Measurements from ENCODE around the gene LRRC1.

Gene LRRC1

DNA sequence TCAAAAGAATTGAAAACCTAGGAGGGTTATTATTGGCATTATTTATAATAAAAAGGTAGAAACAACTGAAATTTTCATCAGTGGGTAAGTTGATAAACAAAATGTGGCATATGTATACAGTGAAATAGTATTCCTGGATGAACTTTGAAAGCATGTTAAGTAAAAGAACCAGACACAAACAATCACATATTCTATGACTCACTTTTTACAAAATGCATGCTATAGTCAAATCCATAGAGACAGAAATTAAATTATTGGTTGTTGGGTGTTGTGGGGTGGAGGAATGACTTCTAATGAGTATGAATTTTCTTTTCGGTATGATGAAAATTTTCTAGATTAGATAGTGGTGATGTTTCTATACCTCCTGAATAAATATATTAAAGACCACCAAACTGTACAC lies 94.6 kb downstream of the LRRC1 start:
- no peak for DNase-seq (ENCODE audit: low spot score)

DNA sequence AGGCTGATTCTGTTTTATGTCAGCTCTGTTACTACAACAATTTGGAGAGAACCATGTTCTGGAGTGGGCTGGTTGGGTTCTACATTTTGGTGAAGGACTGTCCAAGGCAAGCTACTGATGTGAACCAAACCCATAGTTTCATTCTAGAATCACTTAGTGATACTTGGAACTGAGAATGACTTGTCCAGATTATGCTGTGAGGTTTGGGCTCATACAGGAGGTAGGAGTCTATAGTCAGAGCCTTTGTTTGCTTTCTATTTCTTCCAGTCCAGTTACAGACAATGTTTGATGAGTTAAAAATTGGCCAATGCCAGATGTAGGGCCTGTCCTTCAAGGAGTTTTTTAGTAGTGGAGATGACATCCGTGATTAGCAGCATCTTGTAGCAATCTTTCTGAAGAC lies 97.9 kb downstream of the LRRC1 start:
- no peak for DNase-seq (ENCODE audit: low spot score)

DNA sequence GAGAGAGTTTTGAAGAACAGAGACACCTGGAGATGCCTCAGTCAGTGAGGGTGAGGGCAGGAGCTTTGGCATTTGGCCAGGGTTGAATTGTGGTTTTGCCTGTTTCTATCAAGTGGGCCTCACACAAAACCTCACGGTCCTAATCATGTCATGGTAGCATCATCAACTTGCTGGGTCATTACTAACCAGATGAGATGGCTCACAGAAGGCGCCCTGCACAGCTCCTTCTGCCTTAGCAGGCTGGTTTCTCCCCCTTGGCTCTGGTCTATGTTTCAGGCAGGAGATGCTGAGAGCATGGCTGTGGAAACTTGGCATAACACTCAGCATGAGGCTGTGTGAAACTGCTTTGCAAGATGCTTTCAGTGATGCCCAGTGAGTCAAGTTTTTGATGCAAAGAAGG lies 99.3 kb downstream of the LRRC1 start:
- peak; percentile 33 for DNase-seq (ENCODE audit: low spot score)

DNA sequence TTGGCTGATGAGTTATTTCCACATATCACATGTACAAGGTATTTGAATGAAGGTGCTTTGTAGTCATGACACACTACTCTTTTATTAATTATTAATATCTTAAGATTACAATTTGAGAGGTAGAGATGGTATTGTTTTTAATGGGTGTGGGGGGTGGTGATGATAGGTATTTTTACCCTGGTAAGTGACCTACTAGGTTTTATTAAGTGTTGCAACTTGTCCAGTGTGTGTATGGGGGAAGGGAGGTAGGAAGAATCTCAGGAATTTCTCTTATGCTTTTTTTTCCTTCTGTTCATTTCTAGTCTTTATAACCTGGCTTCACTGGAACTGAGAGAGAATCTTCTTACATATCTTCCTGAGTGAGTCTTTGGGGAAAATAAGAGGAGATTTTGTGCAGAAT lies 101.4 kb downstream of the LRRC1 start:
- no peak for DNase-seq (ENCODE audit: low spot score)

DNA sequence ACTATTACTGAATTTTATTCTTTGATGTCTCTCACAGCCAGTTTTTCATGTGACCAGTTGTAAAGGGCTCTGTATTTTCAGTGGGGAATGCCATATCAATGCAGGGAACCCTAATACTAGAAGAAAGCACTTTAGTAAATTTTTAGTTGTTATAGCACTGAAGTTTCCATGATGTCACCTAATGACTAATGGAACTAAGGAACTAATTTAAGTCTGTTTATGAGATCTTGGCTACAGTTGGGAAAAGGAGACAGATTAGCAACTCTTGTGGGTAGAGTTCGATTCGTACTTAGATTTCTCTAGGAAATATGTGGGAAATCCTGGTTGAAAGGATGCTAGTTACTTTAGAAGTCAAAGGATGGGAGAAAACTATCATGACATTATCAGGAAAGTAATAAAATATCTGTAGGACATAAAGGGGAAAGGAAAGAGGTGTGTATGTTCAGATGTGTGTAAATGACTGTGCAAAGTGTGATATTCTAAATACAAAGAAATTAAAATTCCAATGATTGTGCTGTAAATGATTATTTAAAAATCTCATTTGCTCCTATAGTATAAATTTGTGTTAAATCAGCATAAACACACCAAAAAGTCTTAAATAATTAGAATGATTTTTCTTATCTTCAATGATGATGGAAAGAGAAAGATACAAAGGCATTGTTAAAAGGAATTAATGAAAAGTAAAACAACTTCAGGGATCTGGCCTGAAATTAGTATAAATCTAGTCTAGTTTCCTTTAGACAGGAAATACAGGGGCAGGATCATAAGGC lies 103.4 kb downstream of the LRRC1 start:
- no peak for DNase-seq (ENCODE audit: low spot score)

DNA sequence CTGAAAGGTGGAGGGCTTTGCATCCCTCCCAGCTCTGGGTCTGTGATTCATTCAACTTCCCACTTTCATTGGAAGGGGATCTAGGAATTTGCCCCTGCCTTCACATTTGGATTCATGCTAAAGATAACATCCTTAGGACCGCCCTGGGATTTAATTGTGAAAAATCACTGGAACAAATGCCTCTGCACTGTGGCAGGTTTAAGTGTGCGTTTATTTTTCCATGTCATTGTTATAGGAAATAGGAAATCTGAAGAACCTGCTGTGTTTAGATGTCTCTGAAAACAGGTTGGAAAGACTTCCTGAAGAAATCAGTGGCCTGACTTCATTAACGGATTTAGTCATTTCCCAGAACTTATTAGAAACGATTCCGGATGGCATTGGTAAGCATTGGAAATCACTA lies 104.7 kb downstream of the LRRC1 start:
- DNase-seq (ENCODE audit: low spot score) = no peak

DNA sequence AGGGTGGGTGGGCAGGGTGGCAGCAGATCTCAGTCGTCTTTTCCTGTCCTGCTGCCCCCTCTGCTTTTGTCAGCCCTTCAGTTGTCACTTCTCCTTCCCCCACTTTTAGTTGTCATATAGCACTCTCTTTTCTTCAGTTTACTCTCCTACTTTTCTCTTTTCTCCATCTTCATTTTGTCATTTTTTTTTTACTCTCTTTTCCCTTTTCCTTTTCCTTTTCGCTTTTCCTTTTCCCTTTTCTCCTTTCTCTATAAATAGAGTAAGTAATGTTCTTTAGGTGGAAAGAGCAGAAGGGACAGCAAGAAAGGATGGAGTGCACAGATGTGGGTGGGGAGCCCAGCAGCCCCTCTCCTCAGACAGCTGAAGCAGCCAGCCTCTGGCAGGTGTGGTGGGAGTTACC lies 108.6 kb downstream of the LRRC1 start:
- no peak for DNase-seq (ENCODE audit: low spot score)

DNA sequence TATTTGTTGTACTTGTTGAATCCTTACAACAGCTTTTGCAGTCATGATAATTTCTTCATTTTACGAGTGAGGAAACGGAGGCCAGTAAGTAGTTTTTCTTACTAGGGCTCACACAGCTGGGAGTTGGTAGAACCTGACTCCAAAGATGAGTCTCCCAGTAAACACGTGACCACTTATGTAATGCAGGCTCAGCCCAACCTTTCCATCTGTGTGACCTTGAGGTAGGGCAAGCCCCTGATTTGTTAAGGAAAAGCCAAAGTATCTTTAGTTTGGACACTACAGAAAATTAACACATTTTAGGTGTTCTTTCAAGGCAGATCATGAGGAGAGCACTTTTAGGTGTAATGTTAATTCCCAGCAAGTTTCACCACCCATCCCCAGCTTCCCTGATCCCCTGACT lies 111.3 kb downstream of the LRRC1 start:
- DNase-seq (ENCODE audit: low spot score) = no peak

DNA sequence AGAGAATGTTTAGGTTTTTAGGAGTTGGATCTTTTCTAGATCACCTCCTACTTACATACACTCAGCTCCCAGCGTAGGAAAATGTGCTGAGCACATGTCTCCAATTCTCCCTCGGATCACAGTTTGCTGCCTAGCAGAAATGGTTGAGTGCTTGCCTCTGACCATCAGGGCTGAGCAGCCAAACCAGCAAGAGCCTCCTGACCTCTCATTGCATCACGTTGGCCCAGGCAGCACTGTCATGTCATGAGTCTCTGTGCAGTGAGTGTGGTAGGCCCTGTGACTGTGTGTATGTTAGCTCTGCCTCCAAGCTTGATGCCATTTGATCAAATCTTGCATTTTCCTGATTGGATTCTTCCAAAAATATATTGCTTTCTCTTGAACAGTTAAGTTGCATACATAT lies 112.0 kb downstream of the LRRC1 start:
- DNase-seq (ENCODE audit: low spot score) = no peak

DNA sequence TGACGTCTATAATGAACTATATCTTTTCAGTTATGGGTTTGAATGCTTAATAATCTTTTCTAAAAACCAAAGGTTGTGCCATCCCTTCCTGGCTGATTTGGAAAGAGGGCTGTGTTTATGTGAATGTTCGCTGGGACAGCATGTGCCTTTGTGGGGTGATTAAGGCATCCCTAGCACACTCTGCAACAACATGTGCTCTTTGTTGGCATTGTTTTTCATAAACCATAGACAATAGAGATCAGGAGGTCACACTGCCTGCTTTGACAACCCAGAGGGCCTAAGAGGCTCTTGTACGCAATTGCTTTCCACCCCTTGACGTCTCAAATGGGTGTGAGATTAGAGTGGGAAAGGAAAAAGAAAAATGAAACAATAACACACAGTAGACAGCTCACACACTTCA lies 116.0 kb downstream of the LRRC1 start:
- DNase-seq (ENCODE audit: low spot score) = no peak

DNA sequence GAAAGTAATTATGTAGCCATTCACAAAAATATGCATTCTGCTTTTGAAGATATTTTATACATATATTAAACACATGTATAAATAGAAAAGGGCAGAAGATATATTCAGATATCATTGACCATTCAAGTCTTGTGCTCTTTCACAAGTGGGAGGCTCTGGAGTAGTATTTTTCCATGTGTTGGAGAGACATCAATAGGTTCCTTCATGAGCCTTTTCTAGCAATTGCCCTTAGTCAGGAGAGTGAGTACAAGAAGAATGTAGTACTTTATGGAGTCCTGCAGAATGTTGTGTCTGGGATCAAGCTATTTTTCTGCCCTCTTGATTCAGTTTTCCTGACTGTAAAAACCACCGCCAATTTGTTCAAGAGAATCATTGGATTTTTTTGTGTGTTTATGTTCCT lies 117.9 kb downstream of the LRRC1 start:
- DNase-seq (ENCODE audit: low spot score) = no peak

DNA sequence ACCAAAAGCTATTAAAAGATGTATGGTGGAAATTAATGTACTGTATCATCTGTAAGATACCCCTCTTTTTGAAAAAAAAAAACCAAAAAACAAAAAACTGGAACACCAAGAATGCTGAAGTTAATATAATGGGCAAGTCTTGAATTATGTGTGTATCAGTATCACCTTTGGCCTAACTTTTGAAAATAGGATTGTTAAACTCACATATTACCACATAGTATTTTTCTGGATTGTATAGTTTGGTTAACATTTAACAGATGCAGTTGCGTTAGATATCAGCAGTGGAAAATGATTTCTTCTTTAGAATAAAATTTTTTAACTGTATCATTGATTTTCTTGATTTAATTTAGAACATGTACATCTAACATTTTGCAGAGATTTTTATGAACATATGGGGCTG lies 118.5 kb downstream of the LRRC1 start:
- no peak for DNase-seq (ENCODE audit: low spot score)

DNA sequence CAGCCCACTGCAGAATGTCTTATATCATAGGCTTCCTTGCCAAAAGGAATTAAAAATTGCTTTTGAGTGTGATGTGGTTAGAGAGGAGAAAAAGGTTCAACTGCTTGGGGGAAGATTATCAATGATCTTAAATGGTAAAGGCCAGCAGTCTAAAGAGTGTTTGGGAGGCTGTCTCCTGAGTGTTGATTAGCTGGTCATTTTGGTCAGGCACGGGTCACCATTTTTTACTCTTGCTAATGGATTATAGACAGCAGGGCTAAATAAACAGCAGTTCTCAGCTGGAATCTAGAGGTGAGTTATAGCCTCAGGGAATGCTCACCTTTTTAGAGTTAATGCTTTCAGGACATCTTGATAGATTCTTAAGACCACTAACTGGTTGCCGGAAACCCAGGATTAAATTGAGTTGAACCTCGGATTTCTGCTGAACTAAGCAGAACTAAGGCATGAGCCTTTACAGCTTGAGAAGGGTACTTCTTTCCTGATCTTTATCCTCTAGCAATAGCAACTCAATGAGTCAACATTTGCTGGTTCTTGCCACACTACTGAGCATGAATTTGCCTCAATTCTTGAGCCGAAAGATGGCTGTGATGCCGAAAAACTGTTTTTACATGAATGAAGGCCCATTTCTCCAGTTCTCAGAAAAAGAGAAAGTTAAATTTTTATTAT lies 120.4 kb downstream of the LRRC1 start:
- DNase-seq (ENCODE audit: low spot score) = no peak

DNA sequence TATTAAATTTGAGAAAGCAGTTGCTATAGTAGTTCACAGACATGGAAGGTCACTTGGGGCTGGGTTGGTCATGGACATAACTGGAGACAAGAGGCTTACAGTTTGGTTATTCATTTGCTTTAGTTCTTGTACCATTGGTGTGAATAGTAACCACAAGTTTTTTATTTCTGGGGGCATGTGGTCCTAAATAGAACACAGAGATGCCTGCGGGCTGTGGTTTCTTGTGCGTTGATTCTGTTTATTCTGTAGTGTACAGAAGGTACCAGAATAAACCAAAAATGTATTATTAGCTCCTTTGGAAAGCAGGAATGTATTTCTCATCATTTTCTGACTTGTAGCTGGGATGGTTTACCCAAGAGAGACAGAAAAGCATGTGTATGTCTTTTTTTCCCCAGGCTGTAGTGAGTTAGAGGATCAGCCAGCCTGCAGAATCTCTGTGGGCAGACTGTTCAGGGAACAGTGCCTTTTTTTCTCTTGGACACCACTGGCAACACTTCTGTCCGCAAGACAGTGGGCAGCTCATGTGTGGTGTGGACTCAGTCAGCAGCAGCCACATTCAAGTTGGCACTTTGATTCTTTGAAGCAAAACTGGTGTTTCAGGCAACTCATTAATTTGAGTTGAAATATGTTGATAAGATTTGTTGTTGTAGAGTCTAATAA lies 122.1 kb downstream of the LRRC1 start:
- no peak for DNase-seq (ENCODE audit: low spot score)

DNA sequence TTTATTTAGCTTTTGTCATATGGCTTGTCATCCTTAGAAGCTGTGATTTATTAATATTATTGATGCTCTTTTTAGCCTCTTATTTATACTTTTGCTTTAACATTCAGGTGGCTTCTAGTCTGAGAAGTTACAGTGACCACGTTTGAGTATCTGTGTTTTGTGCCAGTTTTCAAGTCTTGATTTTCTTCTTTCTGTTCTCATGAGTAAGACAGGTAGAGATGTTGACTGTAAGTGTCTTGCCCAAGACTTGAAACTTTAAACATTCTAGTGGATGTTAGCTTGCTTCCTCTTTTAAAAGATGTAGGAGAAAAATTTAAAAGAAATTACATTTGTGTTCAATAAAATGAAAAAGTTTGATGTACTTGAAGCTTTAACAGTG lies 122.6 kb downstream of the LRRC1 start:
- DNase-seq (ENCODE audit: low spot score) = no peak

DNA sequence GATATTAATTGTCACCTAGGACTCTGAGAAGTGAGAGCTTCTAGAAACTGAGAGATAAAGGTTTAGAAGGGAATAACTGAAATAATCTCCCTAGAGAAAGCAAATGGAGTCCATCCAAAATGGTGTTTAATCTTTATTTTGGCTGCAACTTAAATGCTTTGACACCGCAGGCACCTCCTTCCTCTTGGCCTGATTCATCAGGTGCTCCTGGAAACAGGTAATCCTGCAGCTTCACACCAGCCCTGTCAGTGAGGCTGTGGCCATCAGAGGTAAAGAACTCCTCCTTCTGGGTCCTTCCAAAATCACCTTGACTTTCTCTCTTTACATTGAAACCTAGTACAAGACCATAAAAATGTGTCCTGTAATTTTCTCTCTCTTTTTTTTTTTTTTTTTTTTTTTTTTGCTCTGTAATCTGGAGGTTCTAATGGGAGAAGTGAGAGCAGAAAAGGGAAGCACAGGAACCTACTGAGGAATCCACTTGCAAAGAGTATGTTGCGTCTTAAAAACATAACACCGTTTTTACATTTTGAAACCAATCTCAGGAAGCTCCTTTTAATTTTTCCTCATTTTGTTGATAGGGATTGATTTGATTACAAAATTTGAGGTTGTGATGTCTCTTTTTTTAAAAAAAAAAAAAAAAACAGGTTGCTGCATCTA lies 124.2 kb downstream of the LRRC1 start:
- no peak for DNase-seq (ENCODE audit: low spot score)

DNA sequence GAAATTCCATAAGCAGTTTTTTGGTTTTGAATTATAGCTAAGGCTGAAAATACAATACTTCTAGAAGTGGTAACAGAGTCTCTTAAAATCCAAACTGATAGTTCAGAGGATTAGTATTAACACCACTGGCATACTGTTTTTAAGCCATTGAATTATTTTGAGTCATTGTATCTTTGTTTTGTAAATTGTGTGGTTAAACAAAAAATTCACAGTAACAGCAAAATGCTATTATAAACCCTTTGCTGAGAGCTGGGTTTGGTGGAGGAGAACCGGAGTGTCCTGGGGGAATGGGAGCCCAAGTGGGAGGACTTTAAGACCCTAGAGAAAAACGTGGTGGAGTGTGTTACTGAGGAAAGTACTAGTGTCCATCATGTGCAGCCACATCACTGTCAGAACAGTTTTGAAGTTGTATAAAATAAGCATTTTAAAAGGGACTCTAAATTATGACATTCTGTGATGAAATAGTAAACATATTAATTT lies 125.1 kb downstream of the LRRC1 start:
- DNase-seq (ENCODE audit: low spot score) = no peak

DNA sequence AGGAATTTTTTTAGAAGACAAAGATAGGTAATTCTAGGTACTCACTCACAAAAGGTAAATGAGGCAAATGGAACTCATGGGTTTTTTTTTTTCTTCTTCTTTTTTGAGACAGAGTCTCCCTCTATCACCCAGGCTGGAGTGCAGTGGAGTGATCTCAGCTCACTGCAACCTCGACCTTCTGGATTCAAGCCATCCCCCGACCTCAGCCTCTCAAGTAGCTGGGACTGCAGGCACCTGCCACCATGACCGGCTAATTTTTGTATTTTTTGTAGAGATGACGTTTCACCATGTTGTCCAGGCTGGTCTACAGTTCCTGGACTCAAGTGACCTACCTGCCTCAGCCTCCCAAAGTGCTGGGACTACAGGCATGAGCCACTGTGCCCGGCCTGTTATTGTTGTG lies 126.1 kb downstream of the LRRC1 start:
- no peak for DNase-seq (ENCODE audit: low spot score)

DNA sequence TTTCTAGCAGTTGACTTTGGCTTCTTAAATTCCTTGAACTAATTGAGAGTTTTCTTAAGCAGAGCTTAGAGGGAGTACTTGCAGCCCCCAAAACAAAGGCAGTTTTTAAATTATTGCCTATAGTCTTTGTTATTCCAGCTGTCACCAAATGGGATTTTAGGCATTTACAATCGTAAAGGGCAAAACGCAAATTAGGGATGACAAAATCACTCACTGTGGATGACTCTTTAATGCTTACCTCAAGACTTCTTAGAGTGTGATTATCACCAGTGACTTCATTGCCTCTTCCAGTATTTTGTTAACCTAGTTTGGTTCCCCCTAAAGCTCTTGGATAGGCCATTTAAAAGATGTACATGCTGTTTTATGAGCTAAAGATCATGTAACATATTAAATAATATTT lies 126.8 kb downstream of the LRRC1 start:
- no peak for DNase-seq (ENCODE audit: low spot score)

DNA sequence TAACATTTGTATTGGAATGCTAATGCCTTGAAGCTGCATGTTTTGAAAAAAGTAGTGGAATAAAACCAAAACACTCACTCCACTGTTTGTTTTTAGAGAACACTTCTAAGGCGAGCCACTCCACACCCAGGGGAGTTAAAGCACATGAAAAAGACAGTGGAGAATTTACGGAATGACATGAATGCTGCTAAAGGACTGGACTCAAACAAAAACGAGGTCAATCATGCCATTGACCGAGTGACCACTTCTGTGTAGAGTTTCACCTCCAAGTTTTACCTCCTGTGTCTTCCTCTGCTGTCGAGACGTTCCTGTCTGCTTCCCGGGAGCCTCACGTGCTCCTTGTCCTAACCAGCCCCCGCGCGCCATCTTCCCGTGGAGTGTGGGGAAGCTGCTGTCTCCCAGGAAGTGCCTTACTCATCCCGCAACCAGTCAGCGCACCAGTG lies 127.8 kb downstream of the LRRC1 start:
- no peak for DNase-seq (ENCODE audit: low spot score)

DNA sequence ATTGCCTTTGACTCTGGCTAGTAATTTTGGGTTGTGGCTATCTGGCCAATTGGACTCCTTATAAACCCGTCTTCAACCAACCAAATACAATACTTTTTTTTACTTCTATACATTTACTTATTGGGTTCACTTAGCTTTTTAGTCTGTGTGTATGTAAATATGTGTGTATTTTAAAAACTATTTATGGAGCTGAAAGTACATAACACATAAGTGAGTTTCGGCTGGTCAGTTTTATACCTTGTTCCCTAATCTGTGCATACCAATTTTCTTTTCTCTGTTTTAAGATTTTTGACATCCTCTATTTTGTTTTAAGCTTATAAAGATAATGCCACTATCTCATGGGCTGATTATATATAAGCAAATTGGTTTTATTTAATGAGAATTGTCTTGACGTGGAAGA lies 129.5 kb downstream of the LRRC1 start:
- no peak for DNase-seq (ENCODE audit: low spot score)

DNA sequence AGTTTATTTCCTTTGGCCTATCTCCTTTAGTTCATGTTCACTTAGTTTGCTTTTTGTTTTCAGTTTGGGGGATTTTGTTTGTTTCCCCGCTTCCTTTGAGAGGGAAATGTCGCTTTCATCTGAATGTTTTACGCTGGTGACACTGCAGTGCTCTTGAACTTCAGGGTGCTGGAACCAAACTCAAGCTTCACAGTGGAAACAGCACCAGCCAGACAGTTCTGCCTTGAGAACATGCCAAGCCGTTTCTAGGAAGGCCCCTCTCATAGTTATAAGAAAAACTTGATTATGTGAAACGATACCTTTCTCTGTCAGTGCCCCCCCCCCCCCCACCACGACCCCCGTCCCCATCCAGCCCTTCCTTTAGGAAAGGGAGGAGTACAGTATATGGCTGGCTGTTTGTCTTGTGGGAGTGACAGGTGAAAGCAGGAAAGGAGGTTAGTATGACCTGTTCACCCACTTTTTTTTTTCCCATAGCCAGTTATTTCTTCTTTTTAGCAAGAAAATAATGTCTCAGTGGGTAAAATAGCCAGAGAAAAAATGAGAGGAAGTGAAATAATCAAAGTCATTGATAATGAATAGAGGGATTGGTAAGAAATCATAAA lies 130.1 kb downstream of the LRRC1 start:
- DNase-seq (ENCODE audit: low spot score) = no peak

All from D341Med (cell line).